K562 (cell line): ENCODE data around the gene SIGLEC6. TPM values are rescaled to one million over a fixed set of nuclear protein-coding genes. Genes with fewer than 3 reads are reported as not detected.
A peak's percentile ranks its signal among the peaks of the same experiment; 100 is the strongest.

ENCODE experiments used
- AFF1 ChIP-seq, 2 experiments: fragments of 450-650 bp; IDR thresholded peaks; 2 replicates each; pipeline ENCODE4 v1.6.1; 2018; ENCODE audit warnings: mild to moderate bottlenecking in 2 of 2, low read depth in 1 of 2; ENCODE audit not compliant: partially characterized antibody in 2 of 2
- E2F3 ChIP-seq: fragments of 250-450 bp; sonication (Bioruptor Pico); IDR thresholded peaks from 2 replicates; pipeline ENCODE4 v1.4.0; 2020; ENCODE audit warnings: mild to moderate bottlenecking
- MCM7 ChIP-seq, 2 experiments: fragments of 450-650 bp; IDR thresholded peaks; 2 replicates each; pipeline ENCODE4 v1.6.1; 2016 to 2018
- MYNN ChIP-seq, 2 experiments: sonication (generic); formaldehyde crosslinking in 1 of 2; IDR thresholded peaks; 2 replicates each; pipeline versions ENCODE4 v1.5.0 to v1.6.1; 2016 to 2020; ENCODE audit warnings: antibody characterized with exemption in 1 of 2, missing genetic modification reagents in 1 of 2
- PBX2 ChIP-seq, 2 experiments: IDR thresholded peaks in 1 of 2; conservative IDR thresholded peaks in 1 of 2; 2 replicates each; pipeline ENCODE4 v1.6.1; 2016; ENCODE audit warnings: low read depth in 2 of 2, mild to moderate bottlenecking in 1 of 2, missing compliant biosample characterization in 1 of 2, missing genetic modification characterization in 1 of 2, moderate library complexity in 1 of 2
- RBFOX2 ChIP-seq: fragments of 200-400 bp; formaldehyde crosslinking; IDR thresholded peaks from 2 replicates; pipeline ENCODE4 v1.6.1; 2017; ENCODE audit warnings: low read depth, mild to moderate bottlenecking, low read length, moderate library complexity
- SMAD4 ChIP-seq: fragments of 250-450 bp; sonication (Bioruptor Pico); conservative IDR thresholded peaks from 2 replicates; pipeline ENCODE4 v1.8.0; 2021; ENCODE audit warnings: inconsistent platforms, mild to moderate bottlenecking, moderate library complexity
- THRB ChIP-seq: fragments of 450-650 bp; formaldehyde crosslinking; conservative IDR thresholded peaks from 2 replicates; pipeline ENCODE4 v1.4.0; 2022; ENCODE audit warnings: mild to moderate bottlenecking, missing genetic modification characterization
- ZFP36 ChIP-seq: fragments of 150-350 bp; IDR thresholded peaks from 2 replicates; pipeline ENCODE4 v1.6.1; 2018; ENCODE audit warnings: low read length, low read depth; ENCODE audit not compliant: partially characterized antibody
- ZNF197 ChIP-seq: fragments of 200-800 bp; sonication (Bioruptor generic); IDR thresholded peaks from 2 replicates; pipeline ENCODE4 v1.6.1; 2016; ENCODE audit warnings: low read depth, missing genetic modification characterization, missing compliant biosample characterization
- polyA plus RNA-seq, 8 experiments: library from polyadenylated mRNA; depleted of rRNA in 4 of 8; stranded (reverse) in 5 of 8; unstranded in 3 of 8; fragments of >200 nt; fragmentation: Nextera tagmentation in 2 of 8; fragmentation: Illumina TruSeq in 1 of 8; extraction: Ambion mirVana in 2 of 8; extraction: Trizol in 1 of 8; gene quantifications; 2 replicates each; pipeline versions ENCODE4 v1.2.1 to v1.2.3, GENCODE V29; 2011 to 2014; ENCODE audit warnings: inconsistent platforms in 1 of 8, missing spikeins in 1 of 8
- total RNA-seq, 7 experiments: library from RNA; depleted of rRNA in 6 of 7; stranded (reverse); fragments of >200 nt in 6 of 7; fragmentation: Illumina TruSeq in 2 of 7; extraction: Trizol in 2 of 7; gene quantifications; 2 replicates each; pipeline versions ENCODE4 v1.2.1 to v1.2.3, GENCODE V29; 2011 to 2021; ENCODE audit warnings: low replicate concordance in 1 of 7
- TF ChIP-seq, protein P1 (sequence below): fragments of 450-650 bp; IDR thresholded peaks from 2 replicates; pipeline ENCODE4 v1.6.1; 2016; ENCODE audit warnings: mild to moderate bottlenecking
- TF ChIP-seq, protein P2 (sequence below): sonication (generic); formaldehyde crosslinking; IDR thresholded peaks from 2 replicates; pipeline ENCODE4 v1.8.0; 2022; ENCODE audit warnings: mild to moderate bottlenecking, low read depth, missing genetic modification reagents
- TF ChIP-seq, protein P3 (sequence below): fragments of 250-450 bp; sonication (Bioruptor Pico); IDR thresholded peaks from 2 replicates; pipeline ENCODE4 v1.5.0; 2020; ENCODE audit warnings: mild to moderate bottlenecking

Gene SIGLEC6
- total and polyA plus RNA-seq, 9 of the 15 experiments (the other 6 are each of a cell fraction or from before 2014, with no cell fraction given) = 0.03 to 17.5 (median 0.71) TPM

DNA sequence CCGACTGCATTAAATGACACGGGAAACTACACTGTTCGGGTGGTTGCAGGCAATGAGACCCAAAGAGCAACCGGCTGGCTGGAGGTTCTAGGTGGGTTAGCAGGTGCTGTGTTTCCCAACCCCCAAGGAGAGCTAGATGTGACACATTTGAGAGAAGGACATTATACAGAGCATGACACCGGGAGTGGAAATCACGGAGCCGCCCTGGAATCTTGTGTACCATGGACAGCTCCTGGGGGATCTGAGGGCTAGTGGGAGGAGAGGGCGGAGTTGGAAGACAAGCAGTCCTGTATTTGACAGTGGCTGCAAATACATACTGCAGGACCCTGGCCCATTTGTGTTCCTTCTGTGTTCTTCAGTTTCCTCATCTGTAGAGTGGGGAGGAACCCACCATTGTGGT is 50.9 kb downstream of the SIGLEC6 start (continued):
- TF ChIP-seq, protein P1, sequence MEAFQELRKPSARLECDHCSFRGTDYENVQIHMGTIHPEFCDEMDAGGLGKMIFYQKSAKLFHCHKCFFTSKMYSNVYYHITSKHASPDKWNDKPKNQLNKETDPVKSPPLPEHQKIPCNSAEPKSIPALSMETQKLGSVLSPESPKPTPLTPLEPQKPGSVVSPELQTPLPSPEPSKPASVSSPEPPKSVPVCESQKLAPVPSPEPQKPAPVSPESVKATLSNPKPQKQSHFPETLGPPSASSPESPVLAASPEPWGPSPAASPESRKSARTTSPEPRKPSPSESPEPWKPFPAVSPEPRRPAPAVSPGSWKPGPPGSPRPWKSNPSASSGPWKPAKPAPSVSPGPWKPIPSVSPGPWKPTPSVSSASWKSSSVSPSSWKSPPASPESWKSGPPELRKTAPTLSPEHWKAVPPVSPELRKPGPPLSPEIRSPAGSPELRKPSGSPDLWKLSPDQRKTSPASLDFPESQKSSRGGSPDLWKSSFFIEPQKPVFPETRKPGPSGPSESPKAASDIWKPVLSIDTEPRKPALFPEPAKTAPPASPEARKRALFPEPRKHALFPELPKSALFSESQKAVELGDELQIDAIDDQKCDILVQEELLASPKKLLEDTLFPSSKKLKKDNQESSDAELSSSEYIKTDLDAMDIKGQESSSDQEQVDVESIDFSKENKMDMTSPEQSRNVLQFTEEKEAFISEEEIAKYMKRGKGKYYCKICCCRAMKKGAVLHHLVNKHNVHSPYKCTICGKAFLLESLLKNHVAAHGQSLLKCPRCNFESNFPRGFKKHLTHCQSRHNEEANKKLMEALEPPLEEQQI = 0 out of 2 replicates have a peak, but pooled peaks have one; percentile 45
- TF ChIP-seq, protein P2, sequence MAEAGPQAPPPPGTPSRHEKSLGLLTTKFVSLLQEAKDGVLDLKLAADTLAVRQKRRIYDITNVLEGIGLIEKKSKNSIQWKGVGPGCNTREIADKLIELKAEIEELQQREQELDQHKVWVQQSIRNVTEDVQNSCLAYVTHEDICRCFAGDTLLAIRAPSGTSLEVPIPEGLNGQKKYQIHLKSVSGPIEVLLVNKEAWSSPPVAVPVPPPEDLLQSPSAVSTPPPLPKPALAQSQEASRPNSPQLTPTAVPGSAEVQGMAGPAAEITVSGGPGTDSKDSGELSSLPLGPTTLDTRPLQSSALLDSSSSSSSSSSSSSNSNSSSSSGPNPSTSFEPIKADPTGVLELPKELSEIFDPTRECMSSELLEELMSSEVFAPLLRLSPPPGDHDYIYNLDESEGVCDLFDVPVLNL (CRISPR knock-in tag) = no peak
- TF ChIP-seq AFF1 (IDR thresholded peaks at IDR 0.05; ENCODE audit: low read depth in 1 of 2, partially characterized antibody in 2 of 2) = peak in 1 of 2 experiments; percentile 94
- TF ChIP-seq PBX2 (CRISPR knock-in tag; IDR thresholded peaks at IDR 0.05; ENCODE audit: low read depth) = no peak
- no peak for TF ChIP-seq PBX2 (tag; conservative IDR thresholded peaks at IDR 0.05; ENCODE audit: low read depth)
- TF ChIP-seq MYNN (IDR thresholded peaks at IDR 0.05) = no peak
- no peak for TF ChIP-seq MYNN (CRISPR knock-in tag; IDR thresholded peaks at IDR 0.05)
- no peak for TF ChIP-seq MCM7 (IDR thresholded peaks at IDR 0.05)
- peak; percentile 51 for TF ChIP-seq SMAD4 (CRISPR knock-in tag)
- TF ChIP-seq ZNF197 (CRISPR knock-in tag) = 0 out of 2 replicates have a peak, but pooled peaks have one; percentile 50
- TF ChIP-seq E2F3 = no peak
- TF ChIP-seq, protein P3, sequence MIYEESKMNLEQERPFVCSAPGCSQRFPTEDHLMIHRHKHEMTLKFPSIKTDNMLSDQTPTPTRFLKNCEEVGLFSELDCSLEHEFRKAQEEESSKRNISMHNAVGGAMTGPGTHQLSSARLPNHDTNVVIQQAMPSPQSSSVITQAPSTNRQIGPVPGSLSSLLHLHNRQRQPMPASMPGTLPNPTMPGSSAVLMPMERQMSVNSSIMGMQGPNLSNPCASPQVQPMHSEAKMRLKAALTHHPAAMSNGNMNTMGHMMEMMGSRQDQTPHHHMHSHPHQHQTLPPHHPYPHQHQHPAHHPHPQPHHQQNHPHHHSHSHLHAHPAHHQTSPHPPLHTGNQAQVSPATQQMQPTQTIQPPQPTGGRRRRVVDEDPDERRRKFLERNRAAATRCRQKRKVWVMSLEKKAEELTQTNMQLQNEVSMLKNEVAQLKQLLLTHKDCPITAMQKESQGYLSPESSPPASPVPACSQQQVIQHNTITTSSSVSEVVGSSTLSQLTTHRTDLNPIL (CRISPR knock-in tag) = no peak
- TF ChIP-seq RBFOX2 = no peak
- TF ChIP-seq THRB (CRISPR knock-in tag) = 0 out of 2 replicates have a peak, but pooled peaks have one; percentile 76
- peak; percentile 33 for TF ChIP-seq ZFP36
